Fibroblast of lung (primary cell): ENCODE results near the gene SLC6A5. TPM values are rescaled to one million over a fixed set of nuclear protein-coding genes. Genes with fewer than 3 reads are reported as not detected.

Experiments
- DNase-seq, 2 donors: peaks; one replicate each; pipeline versions ENCODE4 v3.0.0 to v3.0.0-alpha.2; 2010; ENCODE audit warnings: low read depth in 2 of 2
- H2AFZ ChIP-seq: 2 replicates; pipeline ENCODE4 v1.5.1; 2012; ENCODE audit warnings: low read length, control low read depth, inconsistent platforms
- H3K27ac ChIP-seq: 2 replicates; pipeline ENCODE4 v1.5.1; 2011; ENCODE audit warnings: low read length, control low read depth; ENCODE audit not compliant: insufficient read depth
- H3K27me3 ChIP-seq: 2 replicates; pipeline ENCODE4 v1.5.1; 2011; ENCODE audit warnings: mild to moderate bottlenecking, low read length; ENCODE audit not compliant: control insufficient read depth, insufficient read depth
- H3K36me3 ChIP-seq: 2 replicates; pipeline ENCODE4 v1.5.1; 2011; ENCODE audit warnings: low read length; ENCODE audit not compliant: control insufficient read depth, insufficient read depth
- H3K4me1 ChIP-seq: 2 replicates; pipeline ENCODE4 v1.5.1; 2011; ENCODE audit warnings: low read length; ENCODE audit not compliant: control insufficient read depth, insufficient read depth; ENCODE audit errors: extremely low read depth
- H3K4me2 ChIP-seq: 2 replicates; pipeline ENCODE4 v1.5.1; 2011; ENCODE audit warnings: low read length, control low read depth; ENCODE audit not compliant: insufficient read depth; ENCODE audit errors: extremely low read depth
- H3K4me3 ChIP-seq, 4 experiments: fragments of 200-600 bp in 1 of 4; sonication (generic) in 1 of 4; replicated peaks in 1 of 4; 2 replicates each; pipeline ENCODE4 v1.5.1; 2011 to 2016; ENCODE audit warnings: low read length in 4 of 4, low read depth in 3 of 4, mild to moderate bottlenecking in 3 of 4, control low read depth in 2 of 4, inconsistent platforms in 1 of 4, mixed read lengths in 1 of 4; ENCODE audit not compliant: insufficient read depth in 1 of 4; ENCODE audit errors: control extremely low read depth in 1 of 4
- H3K79me2 ChIP-seq: 2 replicates; pipeline ENCODE4 v1.5.1; 2012; ENCODE audit warnings: mild to moderate bottlenecking, low read length, inconsistent platforms; ENCODE audit not compliant: control insufficient read depth, insufficient read depth
- H3K9ac ChIP-seq: 2 replicates; pipeline ENCODE4 v1.5.1; 2011; ENCODE audit warnings: mild to moderate bottlenecking, low read length, control low read depth; ENCODE audit not compliant: insufficient read depth
- H3K9me3 ChIP-seq: 2 replicates; pipeline ENCODE4 v1.5.1; 2012; ENCODE audit warnings: low read depth, low read length; ENCODE audit not compliant: control insufficient read depth, insufficient read depth
- H4K20me1 ChIP-seq: 2 replicates; pipeline ENCODE4 v1.5.1; 2011; ENCODE audit warnings: low read length; ENCODE audit not compliant: control insufficient read depth, insufficient read depth; ENCODE audit errors: extremely low read depth
- CTCF ChIP-seq, 2 donors: IDR thresholded peaks in 1 of 2; conservative IDR thresholded peaks in 1 of 2; 1 replicate in 1 of 2; 2 replicates in 1 of 2; pipeline ENCODE4 v1.5.1; 2011 to 2012; ENCODE audit warnings: low read length in 2 of 2, control low read depth in 1 of 2, inconsistent platforms in 1 of 2, low read depth in 1 of 2, mild to moderate bottlenecking in 1 of 2
- EZH2 ChIP-seq: IDR thresholded peaks from 2 replicates; pipeline ENCODE4 v1.5.1; 2012; ENCODE audit warnings: low read length, control low read depth, mild to moderate bottlenecking; ENCODE audit errors: missing control alignments
- polyA minus RNA-seq: library from RNA; depleted of rRNA, polyadenylated mRNA; stranded (reverse); fragments of >200 nt; gene quantifications from 2 replicates; pipeline ENCODE4 v1.2.3, GENCODE V29; 2011; ENCODE audit warnings: low replicate concordance
- polyA plus RNA-seq, 2 donors: library from polyadenylated mRNA; depleted of rRNA in 1 of 2; stranded (reverse) in 1 of 2; unstranded in 1 of 2; fragments of >200 nt; gene quantifications; 2 replicates each; pipeline ENCODE4 v1.2.1, GENCODE V29; 2011 to 2012; ENCODE audit warnings: missing spikeins in 1 of 2
- total RNA-seq: library from RNA; depleted of rRNA; stranded (reverse); fragments of >200 nt; gene quantifications from 2 replicates; pipeline ENCODE4 v1.2.1, GENCODE V29; 2014

Gene SLC6A5
- total RNA-seq (not detected in 2 replicates), polyA plus RNA-seq (not detected in 2 replicates), polyA minus RNA-seq (not detected in 2 replicates)
- polyA plus RNA-seq (2012), result not detected in 2 replicates

GRCh38 chr11:20599221-20600019 is at the start of gene SLC6A5:
TSS of gene SLC6A5 (plus strand) at chr11:20599608. CDS start at chr11:20599673, 65 bp downstream.
- no peaks in the 10 kb centered on the region for H3K79me2 ChIP-seq

GRCh38 chr11:20551096-20551495 is 48.3 kb upstream of the SLC6A5 start:
- Histone ChIP-seq H3K27me3 (no peaks in the 10 kb centered on the region), H3K9ac (no peak overlapping the region)
- DNase-seq, result no peak

More at GRCh38 chr11:20599221-20600019, at the start of gene SLC6A5:
- Histone ChIP-seq H3K27me3 (peaks cover 61% of the 10 kb centered on the region), H4K20me1 (no peaks in the 10 kb centered on the region), H3K4me3 (no peak within 1 kb of the TSS), H3K27ac (no peak within 1 kb of the TSS), H2AFZ (no peak within 1 kb of the TSS), H3K4me1 (no peaks in the 10 kb centered on the region), H3K9ac (no peak within 1 kb of the TSS), H3K9me3 (no peaks in the 10 kb centered on the region), H3K4me2 (no peak within 1 kb of the TSS), H3K36me3 (no peaks in the 10 kb centered on the region)
- no peak for TF ChIP-seq CTCF (conservative IDR thresholded peaks at IDR 0.05 in 1 of 2, IDR thresholded peaks at IDR 0.05 in 1 of 2; ENCODE audit: low read depth in 1 of 2, low read length in 2 of 2)
- TF ChIP-seq EZH2, result no peak
- peak; percentile 11 to 39 for DNase-seq

More at GRCh38 chr11:20551096-20551495, 48.3 kb upstream of the SLC6A5 start:
- Histone ChIP-seq H2AFZ (no peak overlapping the region), H3K4me3 (no peak overlapping the region), H3K27ac (no peak overlapping the region), H3K4me1 (no peaks in the 10 kb centered on the region), H4K20me1 (no peaks in the 10 kb centered on the region), H3K36me3 (no peaks in the 10 kb centered on the region), H3K4me2 (no peak overlapping the region), H3K79me2 (no peaks in the 10 kb centered on the region), H3K9me3 (no peaks in the 10 kb centered on the region)
- no peak for TF ChIP-seq EZH2
- TF ChIP-seq CTCF (conservative IDR thresholded peaks at IDR 0.05 in 1 of 2, IDR thresholded peaks at IDR 0.05 in 1 of 2; ENCODE audit: low read depth in 1 of 2, low read length in 2 of 2), result no peak
